Fibroblast of peridontal ligament (primary cell): ENCODE results near the gene MGST2.

Source experiments
- DNase-seq: peaks from one replicate; pipeline ENCODE4 v3.0.0-alpha.2; 2010; ENCODE audit errors: extremely low read depth

Gene MGST2

DNA sequence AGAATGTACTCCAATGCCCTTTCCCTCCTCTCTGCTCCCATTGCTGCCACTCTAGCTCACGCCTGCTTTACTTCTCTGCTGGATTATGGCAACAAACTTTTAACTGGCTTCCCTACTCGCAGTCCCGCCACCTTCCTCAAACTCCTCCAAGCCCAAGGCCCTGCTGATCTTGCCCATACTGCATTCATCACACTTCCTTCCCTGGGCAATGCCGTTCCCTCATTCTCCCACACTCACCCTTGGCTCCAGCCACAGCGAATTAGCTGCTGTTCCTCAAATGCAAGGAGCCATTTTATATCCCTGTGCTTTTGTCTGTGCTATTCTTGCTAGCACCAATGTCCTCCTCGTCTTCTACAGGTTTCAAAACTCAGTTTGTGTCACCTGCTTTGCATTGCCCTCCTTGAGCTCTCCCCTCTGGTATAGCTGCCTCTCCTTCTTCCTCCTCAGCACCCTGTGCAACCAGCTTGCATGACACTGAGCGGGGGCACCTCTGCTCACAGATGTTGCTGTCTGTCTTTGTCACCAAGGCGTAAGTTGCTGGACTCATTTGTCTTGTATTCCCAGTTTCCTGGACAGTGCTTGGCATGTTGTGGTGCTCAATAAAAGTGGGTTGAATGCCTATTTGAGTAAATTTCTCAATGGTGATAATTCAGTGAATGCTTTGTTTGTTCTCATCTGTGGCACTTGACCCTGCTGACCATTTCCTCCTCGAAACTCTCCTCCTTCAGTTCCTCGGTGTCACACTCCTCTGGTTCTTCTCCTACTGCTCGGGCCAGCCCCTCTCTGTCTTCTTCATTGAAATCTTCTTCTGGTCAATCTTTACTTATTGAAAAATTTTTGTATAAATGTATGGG, 22.4 kb upstream of the MGST2 start:
- DNase-seq = no peak

DNA sequence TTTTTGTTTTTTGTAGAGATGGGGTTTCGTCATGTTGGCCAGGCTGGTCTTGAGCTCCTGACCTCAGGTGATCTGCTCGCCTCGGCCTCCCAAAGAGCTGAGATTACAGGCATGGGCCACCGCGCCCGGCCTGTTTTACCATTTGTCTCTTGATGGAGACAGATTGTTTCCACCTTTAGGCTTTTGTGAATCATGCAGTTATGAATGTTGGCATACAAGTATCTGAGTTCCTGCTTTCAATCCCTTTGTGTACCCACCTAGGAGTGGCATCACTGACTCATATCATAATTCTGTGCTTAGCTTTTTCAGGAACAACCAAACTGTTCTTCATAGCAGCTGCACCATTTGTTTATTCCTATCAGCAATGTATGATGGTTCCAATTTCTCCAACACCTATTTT, 20.2 kb upstream of the MGST2 start:
- no peak for DNase-seq

DNA sequence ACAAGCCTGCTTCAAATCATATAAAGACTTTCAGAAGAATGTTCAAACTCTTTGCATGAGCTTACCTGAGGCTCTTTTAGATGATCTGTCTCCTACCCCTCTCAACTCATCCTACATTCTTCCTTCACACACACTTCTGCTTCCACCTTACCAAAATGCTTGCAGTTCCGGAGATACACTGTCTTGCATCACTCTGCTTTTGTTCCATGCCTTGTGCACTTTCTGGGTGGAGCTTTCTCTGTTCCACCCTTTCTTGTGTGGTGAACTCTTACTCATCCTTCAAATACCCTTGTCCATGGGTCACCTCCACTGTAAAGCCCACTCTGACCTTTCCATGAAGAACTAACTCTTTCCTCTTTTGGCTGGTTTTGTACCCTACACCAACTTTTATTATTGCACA, 18.4 kb upstream of the MGST2 start:
- no peak for DNase-seq

DNA sequence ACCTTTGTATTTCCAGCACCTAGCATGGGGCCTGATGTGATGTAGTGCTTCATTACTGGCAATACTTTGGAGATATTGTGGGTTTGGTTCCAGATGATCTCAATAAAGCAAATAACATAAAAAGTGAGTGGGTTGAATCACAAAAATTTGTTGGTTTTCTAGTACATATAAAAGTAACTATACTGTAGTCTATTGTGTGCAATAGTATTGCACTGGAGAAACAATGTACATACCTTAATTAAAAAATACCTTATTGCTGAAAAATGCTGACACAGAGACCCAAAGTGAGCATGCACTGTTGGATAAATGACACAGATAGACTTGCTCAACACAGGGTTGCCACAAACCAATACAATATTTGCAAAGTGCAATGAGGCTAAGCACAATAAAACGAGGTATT, 17.7 kb upstream of the MGST2 start:
- DNase-seq = no peak

DNA sequence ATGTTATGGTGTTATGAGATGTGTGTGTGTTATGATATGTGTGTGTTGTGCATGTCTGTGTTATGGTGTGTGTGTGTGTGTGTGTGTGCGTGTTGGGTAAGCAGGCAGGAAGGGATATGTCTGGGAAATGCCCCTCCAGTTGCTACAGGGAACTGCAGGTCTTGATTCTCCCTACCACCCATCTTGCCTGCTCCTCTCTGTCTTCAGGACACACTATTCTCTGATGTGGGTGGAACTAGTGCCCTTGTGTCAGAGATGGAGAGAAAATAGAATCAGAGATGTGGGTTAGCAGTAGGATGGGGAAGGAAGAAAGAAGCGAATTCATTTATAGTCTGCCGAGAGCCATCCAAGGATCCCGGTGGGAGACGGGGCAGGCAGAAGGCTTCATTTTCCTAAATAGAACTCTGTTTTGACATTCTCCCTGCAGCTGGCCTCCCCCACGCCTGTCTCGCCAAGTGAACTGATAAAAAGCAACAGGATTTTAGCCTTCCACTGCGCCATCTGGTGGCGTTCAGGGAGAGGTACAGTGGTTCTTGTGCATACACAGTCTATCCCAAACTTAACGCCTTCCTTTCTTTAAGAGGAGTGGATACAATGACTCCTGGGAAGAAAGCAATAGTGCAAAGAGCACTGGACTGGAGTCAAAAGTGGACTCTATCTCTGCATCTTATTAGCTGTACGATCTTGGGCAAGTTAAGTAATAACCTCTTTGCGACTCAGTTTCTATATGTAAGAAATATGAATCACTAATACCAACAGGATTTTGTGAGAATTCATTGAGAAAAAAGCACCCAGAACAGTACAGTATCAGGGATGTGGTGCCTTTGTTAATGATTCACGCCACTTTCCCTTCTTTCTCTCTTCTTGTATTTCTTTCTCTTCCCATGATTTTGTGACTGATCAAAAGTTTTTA, 14.1 kb upstream of the MGST2 start:
- DNase-seq = peak; percentile 90

DNA sequence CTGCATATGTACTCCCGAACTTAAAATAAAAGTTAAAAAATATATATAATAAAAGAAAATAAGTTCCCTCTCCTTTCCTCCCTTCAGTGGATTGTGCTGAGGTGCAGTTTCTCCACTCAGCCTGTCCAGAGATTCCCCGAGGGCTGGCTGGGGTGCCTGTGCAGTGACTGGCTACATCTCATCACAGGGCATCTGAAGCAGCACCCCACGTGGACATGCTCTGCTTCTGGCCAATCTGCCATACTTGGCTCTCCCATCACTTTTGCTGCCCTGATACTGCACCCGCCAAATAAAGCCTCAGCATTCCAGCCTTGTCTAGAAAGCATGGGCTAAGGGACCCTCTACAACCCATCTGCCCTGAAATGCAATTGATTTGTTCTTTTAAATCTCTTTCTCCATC, 11.1 kb upstream of the MGST2 start:
- DNase-seq = no peak

DNA sequence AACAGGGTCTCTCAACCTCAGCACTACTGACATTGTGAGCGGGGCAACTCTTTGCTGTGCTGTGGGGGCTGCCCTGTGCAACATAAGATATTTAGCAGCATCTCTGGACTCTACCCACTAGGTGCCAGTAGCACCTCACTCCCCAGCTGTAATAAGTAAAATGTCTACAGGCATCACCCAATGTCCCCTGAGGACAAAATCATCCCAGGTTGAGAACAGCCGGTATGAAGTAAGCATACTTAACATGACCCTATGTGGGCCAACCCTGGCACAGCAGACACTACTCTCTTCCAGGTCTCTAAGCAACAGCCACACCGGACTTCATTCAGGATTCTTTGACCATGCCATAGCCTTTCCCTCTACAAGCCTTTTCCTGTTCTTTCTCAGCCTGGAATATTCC, 10.5 kb upstream of the MGST2 start:
- DNase-seq = peak; percentile 32

DNA sequence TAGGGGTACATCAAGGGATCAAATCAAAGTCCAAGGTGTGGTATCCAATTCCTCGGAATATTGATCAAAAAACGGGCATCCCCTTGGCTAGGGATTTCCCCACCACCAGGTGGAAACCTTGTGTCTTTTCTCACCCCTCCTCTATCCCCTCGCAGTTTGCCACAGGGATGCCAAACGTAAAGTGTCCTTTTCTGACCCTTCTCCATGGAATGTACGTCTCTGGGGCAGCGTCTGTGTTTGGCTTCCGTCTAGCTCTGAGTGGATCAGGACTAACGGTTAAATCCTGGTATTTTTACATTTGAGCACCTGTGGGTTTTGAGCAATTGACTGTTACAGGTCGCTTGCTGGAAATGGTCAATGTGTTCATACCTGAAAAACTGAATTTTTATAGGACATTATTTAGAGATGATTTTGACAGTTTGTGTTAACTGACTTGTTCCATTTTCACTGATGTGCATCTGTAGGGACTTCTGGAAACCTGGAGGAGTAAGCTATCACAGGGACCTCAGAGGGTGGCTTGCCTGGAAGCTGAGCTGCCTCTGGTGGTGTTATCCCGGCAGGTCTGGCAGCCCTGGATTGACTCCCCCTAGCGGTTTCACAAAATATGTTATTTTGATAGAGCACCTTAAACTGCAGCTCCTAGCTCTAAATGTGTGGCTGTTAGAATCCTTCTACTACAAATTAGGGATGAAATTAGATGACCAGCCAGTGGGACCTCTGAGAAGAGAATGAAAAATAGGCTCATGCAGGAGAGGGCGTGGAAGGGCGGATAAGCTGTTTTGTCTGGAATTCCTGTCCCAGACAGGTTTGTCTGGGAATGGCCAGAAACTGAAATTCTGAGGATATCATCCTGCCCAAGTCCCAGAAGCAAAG, 8.8 kb upstream of the MGST2 start:
- peak; percentile 68 for DNase-seq

DNA sequence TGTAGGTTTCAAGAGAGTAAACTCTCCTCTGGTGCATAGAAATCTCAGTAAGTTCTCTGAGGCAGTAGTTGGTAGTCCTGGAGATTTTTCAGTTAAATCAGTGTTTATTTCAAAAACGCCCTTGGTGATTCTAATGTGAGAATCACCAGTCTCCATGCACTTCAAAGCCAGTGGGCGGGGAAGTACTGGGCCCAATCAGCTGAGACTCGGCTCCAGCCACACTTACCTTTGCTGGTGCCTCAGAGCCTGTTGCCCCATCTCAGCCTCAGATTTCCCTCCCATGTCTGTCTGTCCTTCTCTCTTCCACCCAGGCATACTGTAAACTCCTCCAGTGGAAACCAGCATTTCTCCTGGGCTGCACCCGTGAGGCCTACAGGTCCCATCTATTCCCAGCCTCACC, 7.4 kb upstream of the MGST2 start:
- DNase-seq = no peak

DNA sequence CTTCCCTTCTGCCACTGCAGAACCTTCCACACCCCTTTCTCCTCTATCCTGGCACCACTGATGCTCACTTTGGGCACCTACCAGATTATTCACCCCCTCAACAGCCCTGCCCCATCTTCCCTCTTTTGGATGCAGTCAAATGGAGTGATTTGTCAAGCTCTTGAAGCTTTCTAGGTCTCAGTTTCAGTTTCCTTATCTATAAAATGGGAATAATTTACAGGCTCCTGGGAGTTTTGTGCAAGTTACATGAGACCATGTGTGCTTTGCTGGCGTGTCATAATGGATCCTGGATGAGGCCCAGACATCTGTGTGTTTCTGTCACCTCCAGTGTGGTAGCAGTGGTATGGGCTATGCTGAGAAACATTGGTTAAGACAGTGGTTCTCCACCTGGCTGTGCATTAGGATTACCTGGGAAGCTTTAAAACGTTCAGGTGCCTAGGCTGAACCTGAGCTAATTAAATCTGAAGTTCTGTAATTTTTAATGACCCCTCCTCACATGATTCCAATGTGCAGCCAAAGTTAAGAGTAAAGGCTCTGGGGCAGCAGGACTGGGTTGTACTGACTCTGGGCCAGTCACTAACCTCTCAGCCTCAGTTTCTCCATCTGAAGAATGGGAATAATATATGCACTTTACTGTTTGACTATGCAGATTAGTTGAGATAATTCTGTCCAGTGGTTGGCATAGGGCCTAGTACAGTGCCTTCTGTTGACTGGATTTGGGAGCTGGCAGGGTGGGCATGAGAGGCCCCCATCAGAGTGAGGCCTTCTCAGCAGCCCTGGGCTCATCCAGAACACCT, 6.8 kb upstream of the MGST2 start:
- no peak for DNase-seq

DNA sequence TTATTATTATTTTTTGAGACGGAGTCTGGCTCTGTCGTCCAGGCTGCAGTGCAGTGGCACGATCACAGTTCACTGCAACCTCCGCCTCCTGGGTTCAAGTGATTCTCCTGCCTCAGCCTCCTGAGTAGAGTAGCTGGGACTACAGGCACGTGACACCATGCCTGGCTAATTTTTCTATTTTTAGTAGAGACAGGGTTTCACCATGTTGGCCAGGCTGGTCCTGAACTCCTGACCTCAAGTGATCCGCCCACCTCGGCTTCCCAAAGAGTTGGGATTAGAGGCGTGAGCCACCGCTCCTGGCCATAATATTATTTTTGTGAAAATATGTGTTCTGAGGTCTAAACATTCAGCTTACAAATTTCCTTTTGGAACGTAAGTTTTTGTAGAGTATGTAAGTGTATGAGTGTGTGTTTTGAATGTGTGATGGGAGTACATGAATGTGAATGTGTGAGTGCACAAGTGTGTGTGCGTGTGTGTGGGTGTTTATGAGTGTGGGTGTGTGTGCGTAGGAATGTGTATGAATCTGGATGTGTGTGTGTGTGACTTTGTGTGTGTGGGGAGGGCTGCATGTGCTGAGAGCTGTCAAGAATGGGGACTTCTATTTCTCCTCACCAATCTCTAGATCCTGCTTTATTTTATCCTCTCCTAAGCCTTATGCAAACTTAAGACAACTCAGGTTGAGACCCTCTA, 5.7 kb upstream of the MGST2 start:
- no peak for DNase-seq

DNA sequence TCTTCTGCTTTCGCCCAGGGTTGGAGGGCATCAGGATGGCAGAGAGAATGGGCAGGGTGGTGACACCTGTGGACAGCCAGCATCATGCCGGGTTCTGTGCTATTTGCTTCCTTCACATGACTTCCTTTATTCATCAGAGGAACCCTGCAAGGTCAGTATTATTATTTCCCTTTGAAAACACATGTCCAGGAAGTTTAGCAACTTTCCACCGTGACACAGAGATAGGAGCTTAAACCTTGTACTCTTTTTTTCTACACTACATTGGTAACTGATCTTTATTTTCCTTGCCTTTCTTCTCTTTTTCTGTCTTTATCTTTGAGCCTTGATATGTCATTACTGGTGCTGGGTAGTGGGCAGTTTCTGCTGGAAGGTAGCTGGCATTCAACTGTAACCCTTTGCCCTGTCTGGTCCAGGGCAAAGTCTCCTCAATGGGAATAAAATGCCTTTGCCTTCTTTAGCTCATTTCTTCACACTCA, 5.0 kb upstream of the MGST2 start:
- DNase-seq = no peak

DNA sequence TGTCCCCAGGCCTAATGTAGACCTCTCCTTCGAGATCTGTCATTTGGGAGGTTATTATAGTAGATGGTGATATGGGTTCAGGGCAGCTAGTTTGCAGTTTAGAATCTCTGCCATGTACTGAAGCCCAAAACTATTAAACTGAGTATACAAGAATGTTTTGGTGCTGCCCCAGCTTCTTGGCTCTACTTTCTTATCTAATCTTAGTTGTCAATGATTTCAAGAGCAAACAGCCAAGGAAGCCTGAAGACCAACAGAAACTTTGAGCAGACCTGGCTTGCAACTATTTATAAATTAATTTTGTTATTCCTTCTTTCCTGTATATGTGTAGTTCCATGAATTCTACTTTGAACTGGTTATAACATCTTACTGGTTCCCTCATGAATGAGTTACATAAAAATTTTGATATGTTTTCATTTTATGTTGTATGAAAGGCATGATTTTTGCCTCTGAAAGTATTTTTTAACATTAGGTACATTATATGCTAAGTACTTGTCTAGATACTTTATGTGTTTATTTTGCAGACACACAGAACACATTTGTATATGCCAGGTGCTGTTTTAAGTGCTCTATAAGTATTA, 2.0 kb upstream of the MGST2 start:
- no peak for DNase-seq

DNA sequence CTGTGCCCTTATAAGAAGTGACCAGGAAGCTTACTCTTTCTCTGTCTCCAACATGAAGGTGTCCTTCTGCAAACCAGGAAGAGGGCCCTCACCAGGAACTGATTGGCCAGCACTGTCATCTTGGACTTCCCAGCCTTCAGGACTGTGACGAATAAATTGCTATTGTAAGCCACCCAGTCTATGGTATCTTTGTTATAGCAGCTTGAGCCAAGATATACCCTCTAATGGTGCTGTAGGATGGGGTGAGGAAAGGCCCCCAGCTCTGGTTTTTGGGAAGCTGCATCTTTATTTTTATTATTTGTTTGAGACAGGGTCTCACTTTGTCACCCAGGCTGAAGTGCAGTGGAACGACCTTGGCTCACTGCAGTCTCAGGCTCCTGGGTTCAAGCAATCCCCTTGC, 1.2 kb upstream of the MGST2 start:
- DNase-seq = no peak

DNA sequence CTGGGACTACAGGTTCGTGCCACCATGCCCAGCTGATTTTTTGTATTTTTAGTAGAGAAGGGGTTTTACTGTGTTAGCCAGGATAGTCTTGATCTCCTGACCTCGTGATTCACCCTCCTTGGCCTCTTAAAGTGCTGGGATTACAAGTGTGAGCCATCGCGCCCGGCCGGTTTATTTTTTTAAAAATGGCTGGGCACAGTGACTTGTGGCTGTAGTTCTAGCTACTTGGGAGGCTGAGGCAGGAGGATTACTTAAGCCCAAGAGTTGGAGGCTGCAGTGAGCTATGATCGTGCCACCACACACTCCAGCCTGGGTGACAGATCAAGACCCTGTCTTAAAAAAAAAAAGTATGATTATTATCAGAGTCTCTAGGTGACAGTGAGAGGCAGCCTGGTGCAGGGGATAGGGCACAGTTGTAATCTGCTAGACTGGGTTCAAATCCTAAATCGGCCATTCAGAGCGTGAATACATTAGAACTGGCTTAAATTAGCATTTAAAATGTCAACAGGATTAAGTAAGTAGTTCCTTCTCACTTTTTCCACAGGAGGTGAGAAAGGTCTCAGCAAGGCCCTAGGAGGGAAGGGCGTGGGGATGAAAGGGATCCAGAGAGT, 435 bp upstream of the MGST2 start:
- no peak for DNase-seq

DNA sequence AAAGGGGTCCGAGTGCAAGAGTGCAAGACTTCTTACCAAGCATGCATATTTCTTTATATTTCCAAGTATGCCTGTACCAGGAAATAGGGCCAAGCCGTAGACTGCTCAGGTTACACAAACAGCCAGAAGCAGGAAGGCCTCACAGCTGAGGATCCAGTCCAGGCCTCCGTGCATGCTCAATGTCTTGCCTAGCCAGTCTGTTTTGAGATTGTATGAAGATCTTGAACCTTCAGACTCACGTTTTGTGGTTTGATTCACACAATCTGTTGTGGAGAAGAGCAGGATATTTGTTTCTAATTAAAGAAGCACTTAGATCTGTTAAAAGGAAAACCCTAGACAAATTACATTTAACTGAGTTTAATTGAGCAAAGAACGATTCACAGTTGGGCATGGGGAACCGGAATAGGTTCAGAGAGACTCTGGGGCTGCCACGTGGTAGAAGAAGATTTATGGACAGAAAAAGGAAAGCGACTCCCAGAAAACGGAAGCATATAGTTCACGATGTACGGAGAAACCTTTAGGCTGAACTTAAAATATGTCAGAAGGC, 1.2 kb downstream of the MGST2 start:
- peak; percentile 61 for DNase-seq

DNA sequence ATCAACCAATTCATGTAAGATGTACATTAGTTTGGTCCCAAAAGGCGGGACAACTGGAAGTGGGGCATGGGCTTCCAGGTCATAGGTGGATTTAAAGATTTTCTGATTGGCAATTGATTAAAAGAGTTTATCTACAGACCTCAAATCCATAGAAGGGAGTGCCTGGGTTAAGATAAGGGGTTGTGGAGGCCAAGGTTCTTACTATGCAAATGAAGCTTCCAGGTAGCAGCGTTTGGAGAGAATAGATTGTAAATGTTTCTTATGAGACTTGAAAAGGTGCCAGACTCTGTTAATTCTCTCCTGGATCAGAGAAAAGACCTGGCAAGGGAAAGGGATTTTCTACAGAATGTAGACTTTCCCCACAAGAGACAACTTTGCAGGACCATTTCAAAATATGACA, 2.4 kb downstream of the MGST2 start:
- DNase-seq = no peak

DNA sequence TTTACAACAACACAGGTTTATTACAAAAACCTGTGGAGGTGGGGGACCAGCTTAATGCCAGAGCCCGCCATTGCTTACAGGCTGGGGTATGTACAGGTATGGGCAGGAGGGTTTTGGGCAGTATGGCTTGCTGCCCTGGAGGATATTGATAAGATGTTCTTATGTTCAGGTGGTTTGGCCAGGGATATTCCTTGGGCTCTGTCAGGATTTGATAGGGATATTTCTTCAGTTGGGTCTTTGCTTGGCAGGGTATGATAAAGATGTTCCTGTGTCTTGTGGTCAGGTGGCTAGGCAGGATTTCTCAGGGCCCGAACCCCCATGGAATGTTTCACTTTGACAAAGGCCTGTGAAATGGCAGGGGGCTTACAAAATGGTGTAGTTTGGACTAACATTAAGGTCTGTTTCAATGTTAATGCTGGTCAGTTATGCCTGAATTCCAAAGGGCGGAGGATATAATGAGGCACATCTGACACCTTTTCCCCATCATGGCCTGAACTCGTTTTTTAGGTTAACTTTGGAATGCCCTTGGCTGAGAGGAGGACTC, 3.1 kb downstream of the MGST2 start:
- DNase-seq = no peak

DNA sequence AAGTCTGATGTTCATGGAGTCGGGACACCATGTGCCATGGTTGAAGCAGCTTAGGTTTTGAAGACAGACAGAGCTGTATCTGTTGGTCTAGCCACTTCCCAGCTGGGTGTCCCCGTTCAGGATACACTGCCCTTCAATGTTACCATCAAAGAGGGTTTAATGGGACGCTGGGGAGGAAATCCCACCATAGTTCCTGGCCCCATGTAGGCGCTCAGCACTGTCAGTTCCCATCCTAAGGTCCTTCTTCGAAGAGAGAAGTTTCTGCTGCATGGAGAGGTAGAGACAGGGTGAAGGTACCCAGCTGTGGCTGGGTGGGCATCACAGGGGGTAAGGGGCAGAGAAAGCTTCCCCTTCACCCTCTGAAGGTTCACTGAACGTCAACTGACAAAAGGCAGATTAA, 3.7 kb downstream of the MGST2 start:
- DNase-seq = no peak
